ENCODE results near the gene PPP5C. TPM values are rescaled to one million over a fixed set of nuclear protein-coding genes. Genes with fewer than 3 reads are reported as not detected.

PPP5C gene
- total and polyA plus RNA-seq, 9 of the 15 experiments (the other 6 are each of a cell fraction or from before 2014, with no cell fraction given) = 1.9 to 166 (median 108) TPM

DNA sequence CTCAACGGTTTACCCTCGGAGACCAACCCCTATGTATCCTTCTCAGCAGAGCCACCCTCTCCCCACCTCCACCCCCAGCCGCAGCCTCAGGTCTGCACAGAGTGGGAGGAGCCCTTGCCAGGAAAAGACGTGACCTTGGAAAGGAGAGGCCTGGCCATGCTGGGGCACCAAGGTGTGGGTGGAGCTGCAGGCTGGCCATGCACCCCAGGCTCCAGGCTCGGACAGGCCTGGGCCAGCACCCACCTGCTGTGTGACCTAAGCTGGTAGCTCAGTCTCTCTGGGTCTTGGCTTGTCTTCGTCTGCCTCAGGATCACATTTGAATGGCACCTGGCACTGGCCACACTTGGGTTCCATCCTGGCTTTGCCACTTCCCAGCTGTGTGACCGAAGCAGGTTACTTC lies 37.0 kb downstream of the PPP5C start:
- TF ChIP-seq, protein P1, sequence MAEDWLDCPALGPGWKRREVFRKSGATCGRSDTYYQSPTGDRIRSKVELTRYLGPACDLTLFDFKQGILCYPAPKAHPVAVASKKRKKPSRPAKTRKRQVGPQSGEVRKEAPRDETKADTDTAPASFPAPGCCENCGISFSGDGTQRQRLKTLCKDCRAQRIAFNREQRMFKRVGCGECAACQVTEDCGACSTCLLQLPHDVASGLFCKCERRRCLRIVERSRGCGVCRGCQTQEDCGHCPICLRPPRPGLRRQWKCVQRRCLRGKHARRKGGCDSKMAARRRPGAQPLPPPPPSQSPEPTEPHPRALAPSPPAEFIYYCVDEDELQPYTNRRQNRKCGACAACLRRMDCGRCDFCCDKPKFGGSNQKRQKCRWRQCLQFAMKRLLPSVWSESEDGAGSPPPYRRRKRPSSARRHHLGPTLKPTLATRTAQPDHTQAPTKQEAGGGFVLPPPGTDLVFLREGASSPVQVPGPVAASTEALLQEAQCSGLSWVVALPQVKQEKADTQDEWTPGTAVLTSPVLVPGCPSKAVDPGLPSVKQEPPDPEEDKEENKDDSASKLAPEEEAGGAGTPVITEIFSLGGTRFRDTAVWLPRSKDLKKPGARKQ (CRISPR knock-in tag; IDR thresholded peaks at IDR 0.05) = no peak
- TF ChIP-seq ZNF175 (CRISPR knock-in tag; IDR thresholded peaks at IDR 0.05; ENCODE audit: low read depth) (no peak), BACH1 (tag; IDR thresholded peaks at IDR 0.05) (no peak), KDM2B (CRISPR knock-in tag; IDR thresholded peaks at IDR 0.05) (no peak), ZNF232 (CRISPR knock-in tag; IDR thresholded peaks at IDR 0.05) (no peak), CTCF (IDR thresholded peaks at IDR 0.05 in 2 of 3, conservative IDR thresholded peaks at IDR 0.05 in 1 of 3; ENCODE audit: insufficient read depth in 2 of 3, low read depth in 1 of 3, low read length in 3 of 3) (no peak), ZNF395 (CRISPR knock-in tag; IDR thresholded peaks at IDR 0.05) (no peak), ZKSCAN1 (IDR thresholded peaks at IDR 0.05; ENCODE audit: low read depth, low read length) (no peak), SREBF1 (IDR thresholded peaks at IDR 0.05; ENCODE audit: borderline replicate concordance, low read depth, low read length) (no peak), POLR2B (IDR thresholded peaks at IDR 0.05; ENCODE audit: low read depth, partially characterized antibody) (no peak), ASH1L (IDR thresholded peaks at IDR 0.05; ENCODE audit: borderline replicate concordance, low read depth, partially characterized antibody) (no peak), RBBP5 (IDR thresholded peaks at IDR 0.05; ENCODE audit: borderline replicate concordance, insufficient read depth, low read length, poor library complexity, severe bottlenecking) (no peak)
- TF ChIP-seq, protein P2, sequence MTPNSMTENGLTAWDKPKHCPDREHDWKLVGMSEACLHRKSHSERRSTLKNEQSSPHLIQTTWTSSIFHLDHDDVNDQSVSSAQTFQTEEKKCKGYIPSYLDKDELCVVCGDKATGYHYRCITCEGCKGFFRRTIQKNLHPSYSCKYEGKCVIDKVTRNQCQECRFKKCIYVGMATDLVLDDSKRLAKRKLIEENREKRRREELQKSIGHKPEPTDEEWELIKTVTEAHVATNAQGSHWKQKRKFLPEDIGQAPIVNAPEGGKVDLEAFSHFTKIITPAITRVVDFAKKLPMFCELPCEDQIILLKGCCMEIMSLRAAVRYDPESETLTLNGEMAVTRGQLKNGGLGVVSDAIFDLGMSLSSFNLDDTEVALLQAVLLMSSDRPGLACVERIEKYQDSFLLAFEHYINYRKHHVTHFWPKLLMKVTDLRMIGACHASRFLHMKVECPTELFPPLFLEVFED (CRISPR knock-in tag; conservative IDR thresholded peaks at IDR 0.05) = no peak
- no TSS peak for BruUV-seq (replicated peaks)
- intact Hi-C loops (cut with micrococcal nuclease) = no loop called here
- Histone ChIP-seq H3K27me3 (ENCODE audit: control insufficient read depth in 2 of 2, insufficient read depth in 2 of 2, low read length in 2 of 2) (no peaks in the 10 kb centered on the region), H3K9me3 (replicated peaks; ENCODE audit: control insufficient read depth, insufficient read depth, low read depth, low read length) (no peaks in the 10 kb centered on the region), H3K9ac (ENCODE audit: insufficient read depth in 1 of 2, low read depth in 2 of 2, low read length in 2 of 2) (no peak overlapping the region), H3K79me2 (ENCODE audit: control insufficient read depth, insufficient read depth, low read length) (0 out of 3 replicates have a peak, but pooled peaks cover 3% of the 10 kb centered on the region), H3K4me1 (replicated peaks in 1 of 2; ENCODE audit: control insufficient read depth in 2 of 2, insufficient read depth in 2 of 2, low read length in 2 of 2) (peaks cover 0 to 3% of the 10 kb centered on the region in 2 experiments; a peak in 2 of 5 replicates), H3K9me1 (ENCODE audit: control insufficient read depth, insufficient read depth, low read length) (no peaks in the 10 kb centered on the region), H3K27ac (ENCODE audit: extremely low read depth, low read depth, low read length) (no peak overlapping the region), H3K4me2 (ENCODE audit: insufficient read depth, low read length) (no peak overlapping the region), H3K36me3 (ENCODE audit: control insufficient read depth, insufficient read depth, low read length) (peaks cover 89% of the 10 kb centered on the region), H4K20me1 (replicated peaks; ENCODE audit: control insufficient read depth, insufficient read depth, low read length) (no peaks in the 10 kb centered on the region; the same call in 1 of the 2 replicates), H2AFZ (ENCODE audit: low read depth, low read length) (no peak overlapping the region), H3K4me3 (no peak overlapping the region)
- 97% methylated on average over 7 of the region's 7 CpGs for WGBS (ENCODE audit: insufficient coverage, low coverage, missing lambda C conversion rate)
- ATAC-seq = no peak
- no peak for FAIRE-seq
- in situ Hi-C loops (cut with MboI) = loop anchor here (5.0 kb wide), 1 partner anchor 102 kb away; no protein-coding TSS in a partner anchor
- ChIA-PET POLR2A (no interaction called here), CTCF (ENCODE audit: low intra/inter-chr PET ratio) (no interaction called here)
- no peak for DNase-seq (ENCODE audit: extremely low read depth in 1 of 4, low spot score in 3 of 4)
